ENCODE measurements around the gene PLA2G2A.

- TF ChIP-seq CTCF (IDR thresholded peaks at IDR 0.05) (no peak), POLR2A (IDR thresholded peaks at IDR 0.05) (no peak)
These were observed 30.6 kb upstream of the PLA2G2A start for GRCh38 chr1:20010016-20010415.
